HL-60 (cell line): ENCODE results near the gene BTG1.

Source experiments
- GABPA ChIP-seq: IDR thresholded peaks from 2 replicates; pipeline ENCODE4 v1.6.1; 2012; ENCODE audit warnings: low read depth
- POLR2AphosphoS5 ChIP-seq: IDR thresholded peaks from 2 replicates; pipeline ENCODE4 v1.6.1; 2012; ENCODE audit warnings: low read depth
- TF ChIP-seq, protein P1 (sequence below): IDR thresholded peaks from one replicate; pipeline ENCODE4 v1.5.1; 2011; ENCODE audit warnings: low read length, control low read depth, inconsistent platforms; ENCODE audit not compliant: insufficient read depth
- TF ChIP-seq, protein P2 (sequence below): IDR thresholded peaks from 2 replicates; pipeline ENCODE4 v1.6.1; 2012; ENCODE audit warnings: low read depth; ENCODE audit not compliant: insufficient replicate concordance

DNA sequence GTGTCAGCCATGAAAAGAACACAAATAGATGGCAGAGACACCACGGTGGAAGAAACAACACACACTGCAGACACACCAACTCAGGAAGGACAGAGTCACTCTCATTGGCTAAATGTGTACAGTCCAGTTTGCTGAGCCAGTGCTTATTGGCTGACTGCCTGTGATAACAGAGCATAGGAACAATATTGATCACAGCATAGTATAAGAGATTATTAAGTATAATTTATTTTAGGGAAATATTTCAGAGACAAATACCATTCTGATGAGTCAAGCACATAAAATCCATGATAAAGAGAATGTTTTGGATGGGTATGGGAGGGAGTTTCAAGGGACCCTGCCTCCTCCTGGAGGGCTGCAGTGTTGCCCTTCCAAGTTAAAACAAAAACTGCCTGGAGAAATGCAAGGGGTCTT lies 50.9 kb downstream of the BTG1 start:
- TF ChIP-seq POLR2AphosphoS5 = no peak
- TF ChIP-seq, protein P1, sequence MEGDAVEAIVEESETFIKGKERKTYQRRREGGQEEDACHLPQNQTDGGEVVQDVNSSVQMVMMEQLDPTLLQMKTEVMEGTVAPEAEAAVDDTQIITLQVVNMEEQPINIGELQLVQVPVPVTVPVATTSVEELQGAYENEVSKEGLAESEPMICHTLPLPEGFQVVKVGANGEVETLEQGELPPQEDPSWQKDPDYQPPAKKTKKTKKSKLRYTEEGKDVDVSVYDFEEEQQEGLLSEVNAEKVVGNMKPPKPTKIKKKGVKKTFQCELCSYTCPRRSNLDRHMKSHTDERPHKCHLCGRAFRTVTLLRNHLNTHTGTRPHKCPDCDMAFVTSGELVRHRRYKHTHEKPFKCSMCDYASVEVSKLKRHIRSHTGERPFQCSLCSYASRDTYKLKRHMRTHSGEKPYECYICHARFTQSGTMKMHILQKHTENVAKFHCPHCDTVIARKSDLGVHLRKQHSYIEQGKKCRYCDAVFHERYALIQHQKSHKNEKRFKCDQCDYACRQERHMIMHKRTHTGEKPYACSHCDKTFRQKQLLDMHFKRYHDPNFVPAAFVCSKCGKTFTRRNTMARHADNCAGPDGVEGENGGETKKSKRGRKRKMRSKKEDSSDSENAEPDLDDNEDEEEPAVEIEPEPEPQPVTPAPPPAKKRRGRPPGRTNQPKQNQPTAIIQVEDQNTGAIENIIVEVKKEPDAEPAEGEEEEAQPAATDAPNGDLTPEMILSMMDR = no peak
- TF ChIP-seq, protein P2, sequence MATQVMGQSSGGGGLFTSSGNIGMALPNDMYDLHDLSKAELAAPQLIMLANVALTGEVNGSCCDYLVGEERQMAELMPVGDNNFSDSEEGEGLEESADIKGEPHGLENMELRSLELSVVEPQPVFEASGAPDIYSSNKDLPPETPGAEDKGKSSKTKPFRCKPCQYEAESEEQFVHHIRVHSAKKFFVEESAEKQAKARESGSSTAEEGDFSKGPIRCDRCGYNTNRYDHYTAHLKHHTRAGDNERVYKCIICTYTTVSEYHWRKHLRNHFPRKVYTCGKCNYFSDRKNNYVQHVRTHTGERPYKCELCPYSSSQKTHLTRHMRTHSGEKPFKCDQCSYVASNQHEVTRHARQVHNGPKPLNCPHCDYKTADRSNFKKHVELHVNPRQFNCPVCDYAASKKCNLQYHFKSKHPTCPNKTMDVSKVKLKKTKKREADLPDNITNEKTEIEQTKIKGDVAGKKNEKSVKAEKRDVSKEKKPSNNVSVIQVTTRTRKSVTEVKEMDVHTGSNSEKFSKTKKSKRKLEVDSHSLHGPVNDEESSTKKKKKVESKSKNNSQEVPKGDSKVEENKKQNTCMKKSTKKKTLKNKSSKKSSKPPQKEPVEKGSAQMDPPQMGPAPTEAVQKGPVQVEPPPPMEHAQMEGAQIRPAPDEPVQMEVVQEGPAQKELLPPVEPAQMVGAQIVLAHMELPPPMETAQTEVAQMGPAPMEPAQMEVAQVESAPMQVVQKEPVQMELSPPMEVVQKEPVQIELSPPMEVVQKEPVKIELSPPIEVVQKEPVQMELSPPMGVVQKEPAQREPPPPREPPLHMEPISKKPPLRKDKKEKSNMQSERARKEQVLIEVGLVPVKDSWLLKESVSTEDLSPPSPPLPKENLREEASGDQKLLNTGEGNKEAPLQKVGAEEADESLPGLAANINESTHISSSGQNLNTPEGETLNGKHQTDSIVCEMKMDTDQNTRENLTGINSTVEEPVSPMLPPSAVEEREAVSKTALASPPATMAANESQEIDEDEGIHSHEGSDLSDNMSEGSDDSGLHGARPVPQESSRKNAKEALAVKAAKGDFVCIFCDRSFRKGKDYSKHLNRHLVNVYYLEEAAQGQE = no peak
- no peak for TF ChIP-seq GABPA
